GM18519 (cell line): ENCODE measurements around the gene KCTD20.
"Not testable (repeated sequence)": the region's sequence is repeated elsewhere in the genome, so short reads cannot be mapped to it uniquely, and the experiment has no call there.

Source experiments
- ATAC-seq: cut with Tn5 transposase; IDR thresholded peaks from one replicate; pipeline ENCODE4 v1.9.1; 2021; ENCODE audit warnings: mild to moderate bottlenecking, moderate library complexity; ENCODE audit not compliant: unreplicated experiment, low FRiP score

KCTD20 gene

DNA sequence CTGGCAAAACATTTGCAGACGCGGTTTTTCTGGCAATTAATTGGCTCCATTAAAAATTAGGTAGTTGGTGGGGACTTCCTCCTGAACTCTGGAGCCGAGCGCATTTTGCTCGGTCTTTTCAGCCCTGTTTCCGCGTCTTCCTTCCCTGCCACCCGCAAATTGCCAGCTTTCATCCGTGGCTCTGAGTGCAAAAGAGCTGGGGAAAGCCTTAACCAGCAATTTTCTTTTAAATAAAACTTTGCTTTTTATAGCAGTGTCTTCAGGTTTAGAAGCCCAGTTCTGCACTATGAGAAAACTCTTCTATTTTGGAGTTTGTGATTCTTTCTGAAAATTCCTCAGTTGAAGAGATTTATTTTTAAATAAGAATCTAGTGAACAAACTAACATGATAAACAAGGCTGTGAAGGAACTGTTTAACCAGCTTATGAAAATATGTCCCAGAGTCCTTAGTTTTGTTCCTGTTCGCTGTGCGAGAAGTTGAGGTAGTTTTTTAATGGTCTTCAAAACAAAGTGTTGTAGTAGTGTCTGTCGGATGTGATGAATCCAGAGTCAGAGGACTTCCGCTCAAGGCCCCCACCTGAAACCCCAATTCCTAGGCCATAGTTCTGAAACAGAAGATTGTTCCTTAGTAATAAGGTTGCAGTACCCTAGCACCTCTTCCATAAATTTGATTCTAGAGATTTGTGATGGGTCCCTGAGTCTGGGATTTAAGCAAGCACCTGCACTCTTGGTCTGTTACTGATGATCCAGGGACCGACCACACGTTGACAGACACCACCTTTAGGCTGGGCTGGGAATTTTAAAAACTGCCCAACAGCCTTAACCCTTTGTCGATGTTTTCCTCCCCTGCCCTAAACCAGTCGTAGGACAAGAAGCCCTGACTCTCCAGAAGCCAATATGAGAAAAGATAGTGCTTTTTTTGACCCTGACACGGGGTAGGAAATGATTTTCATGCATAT lies 950 bp downstream of the KCTD20 start:
- ATAC-seq: no peak

DNA sequence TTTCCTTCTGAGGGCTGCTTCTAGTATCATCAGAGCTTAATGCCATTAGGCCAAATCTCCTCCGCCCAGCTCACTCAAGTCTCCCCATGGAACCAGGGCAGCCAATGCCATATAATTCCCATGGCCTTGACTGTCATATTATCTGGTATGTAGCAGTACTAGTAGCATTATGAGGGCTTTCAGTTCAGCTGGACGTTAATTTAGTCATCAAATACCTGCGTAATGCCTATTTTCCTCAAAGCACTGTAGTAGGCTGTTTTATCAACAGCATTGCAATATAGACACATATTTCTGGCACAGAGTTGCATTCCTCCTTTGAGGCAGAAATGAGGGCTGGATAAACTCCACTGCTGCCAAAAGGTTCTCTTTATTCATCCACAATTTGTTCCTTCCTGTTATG lies 1.7 kb downstream of the KCTD20 start:
- no peak for ATAC-seq

DNA sequence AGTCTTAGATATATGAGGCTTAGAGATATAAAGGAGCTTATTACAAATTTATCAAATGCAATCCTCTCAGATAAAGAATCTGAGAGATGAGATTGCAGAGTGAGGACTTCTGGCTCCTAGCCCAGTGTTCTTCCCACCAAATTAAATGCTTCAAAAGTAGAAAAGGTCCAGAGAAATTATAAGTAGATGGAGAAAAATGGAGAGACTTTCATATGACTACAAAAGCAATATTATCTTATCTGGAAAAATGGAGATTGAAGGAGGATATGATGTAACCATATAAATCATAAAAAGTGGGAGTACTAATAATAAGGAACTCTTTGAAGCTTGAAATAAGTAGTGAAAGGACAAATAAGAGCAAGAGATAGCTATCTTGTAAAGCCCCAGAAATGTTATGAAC lies 2.8 kb downstream of the KCTD20 start:
- no peak for ATAC-seq

- ATAC-seq: not testable (repeated sequence)
These were observed 6.4 kb downstream of the KCTD20 start for GRCh38 chr6:36449173-36449572.

- not testable (repeated sequence) for ATAC-seq
These were observed 10.1 kb downstream of the KCTD20 start for GRCh38 chr6:36452897-36453296.

DNA sequence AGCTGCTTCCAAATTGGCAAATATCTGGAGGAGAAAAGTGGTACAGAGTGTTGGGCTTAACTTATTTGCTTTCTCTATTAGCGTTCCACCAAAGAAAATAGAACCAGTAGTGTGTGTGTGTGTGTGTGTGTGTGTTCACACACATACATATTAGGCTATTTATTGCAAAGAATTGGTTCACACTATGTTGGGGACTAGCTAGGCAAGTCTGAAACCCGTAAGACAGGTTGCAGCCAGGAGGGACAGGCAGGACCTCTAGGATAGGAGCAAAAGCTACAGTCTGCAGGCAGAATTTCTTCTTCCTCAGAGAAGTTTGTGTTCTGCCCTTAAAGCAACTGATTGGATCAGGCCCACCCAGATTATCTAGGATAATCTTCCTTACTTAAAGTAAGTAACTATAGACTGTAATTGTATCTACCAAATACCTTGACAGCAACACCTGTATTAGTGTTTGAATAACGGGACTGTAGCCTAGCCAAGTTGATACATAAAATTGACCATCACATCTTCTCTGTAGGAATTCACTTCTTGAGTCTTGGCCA lies 12.8 kb downstream of the KCTD20 start:
- no peak for ATAC-seq

- no peak for ATAC-seq
These were observed 16.7 kb downstream of the KCTD20 start for GRCh38 chr6:36459501-36459900.

DNA sequence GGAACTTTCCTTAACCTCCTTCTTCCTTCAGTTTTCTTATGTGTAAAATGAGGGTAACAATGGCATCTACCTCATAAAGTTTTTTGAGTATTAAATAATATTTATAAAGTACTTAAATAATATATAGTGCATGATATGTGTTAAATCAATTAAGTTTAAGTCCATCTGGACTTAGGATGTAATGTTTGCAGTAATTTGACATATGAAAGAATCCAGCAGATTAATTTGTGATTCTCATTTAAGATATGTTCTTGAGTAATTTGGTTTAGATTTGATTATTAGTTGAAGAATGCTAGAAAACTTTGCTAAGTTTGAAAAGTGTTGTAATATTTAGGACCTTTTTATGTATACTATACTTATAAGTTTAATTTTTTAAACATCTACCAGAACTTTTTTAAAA lies 18.1 kb downstream of the KCTD20 start:
- ATAC-seq: no peak

DNA sequence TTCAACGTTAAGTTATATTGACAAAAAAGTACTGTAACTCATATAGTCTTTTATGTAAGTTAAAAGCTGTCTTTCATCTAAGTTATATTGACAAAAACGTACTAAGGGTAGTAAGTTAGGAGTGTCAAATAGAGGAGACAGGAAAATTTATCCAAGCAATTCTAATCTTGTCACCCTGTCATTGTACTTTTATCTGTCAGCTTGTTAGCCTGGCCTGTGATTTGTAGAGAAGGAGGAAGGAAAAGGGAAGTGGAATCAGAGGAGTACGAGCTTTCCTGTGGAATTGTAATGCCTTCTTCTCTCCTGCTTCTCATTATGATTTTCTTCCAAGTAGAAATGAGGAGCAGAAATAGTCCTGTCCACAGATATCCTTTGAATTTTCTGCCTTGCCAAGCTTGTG lies 18.8 kb downstream of the KCTD20 start:
- ATAC-seq: no peak

DNA sequence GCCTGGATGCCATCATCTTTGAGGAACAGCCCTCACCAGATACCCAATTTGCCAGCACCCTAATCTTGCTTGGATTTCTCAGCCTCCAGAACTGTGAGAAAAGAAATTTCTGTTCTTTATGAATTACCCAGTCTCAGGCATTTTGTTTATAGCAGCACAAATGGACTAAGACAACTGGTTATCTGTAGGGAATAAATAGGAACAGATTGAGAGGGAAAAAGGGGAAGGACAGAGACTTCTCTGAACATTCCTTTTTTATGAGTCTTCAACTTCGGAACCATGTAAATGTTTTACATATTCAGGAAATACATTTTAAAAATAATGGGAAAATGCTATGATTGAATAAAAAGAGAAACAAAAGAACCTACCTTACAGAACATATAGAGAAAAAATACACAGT lies 20.9 kb downstream of the KCTD20 start:
- no peak for ATAC-seq

DNA sequence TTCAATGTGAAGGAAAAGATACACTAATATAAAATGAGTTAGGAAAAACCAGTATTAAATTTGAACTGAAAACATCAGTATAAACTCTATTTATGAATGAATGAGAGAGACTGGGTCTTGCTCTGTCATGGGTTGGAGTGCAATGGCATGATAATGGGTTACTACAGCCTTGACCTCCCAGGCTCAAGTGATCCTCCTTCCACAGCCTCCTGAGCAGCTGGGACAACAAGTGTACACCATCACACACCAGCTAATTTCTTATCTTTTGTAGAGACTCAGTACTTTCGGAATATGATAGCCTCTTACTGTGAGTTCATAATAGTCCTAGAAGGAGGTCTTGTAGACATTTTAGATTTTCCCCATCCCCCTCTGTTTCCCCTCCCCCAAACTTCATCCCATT lies 21.4 kb downstream of the KCTD20 start:
- no peak for ATAC-seq

DNA sequence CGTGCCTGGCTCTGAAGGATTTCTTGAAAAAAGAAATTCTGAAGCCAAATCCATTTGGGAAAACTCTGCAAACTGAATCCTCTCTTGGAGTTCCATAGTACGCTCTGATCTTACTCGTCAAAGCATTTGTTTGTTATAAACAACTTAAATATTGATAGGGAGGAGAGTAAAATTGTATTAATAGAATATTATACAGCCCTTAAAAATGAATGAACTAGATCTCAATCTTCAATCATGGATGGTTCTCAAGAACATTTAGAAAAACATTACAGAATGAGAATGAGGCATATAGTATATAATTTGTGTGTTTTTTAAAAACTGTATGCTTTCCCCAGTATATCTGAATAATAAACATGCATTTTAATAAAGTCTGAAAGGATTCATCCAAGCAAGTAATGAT lies 24.8 kb downstream of the KCTD20 start:
- no peak for ATAC-seq

GRCh38 chr6:36469148-36469661 lies 26.4 kb downstream of the KCTD20 start:
- no peak for ATAC-seq

GRCh38 chr6:36469946-36470345 lies 27.1 kb downstream of the KCTD20 start:
- no peak for ATAC-seq

GRCh38 chr6:36478051-36478526 lies 35.3 kb downstream of the KCTD20 start:
- no peak for ATAC-seq

- no peak for ATAC-seq
These were observed 36.5 kb downstream of the KCTD20 start for GRCh38 chr6:36479256-36479655.

GRCh38 chr6:36483326-36483725 lies 40.5 kb downstream of the KCTD20 start:
- ATAC-seq: not testable (repeated sequence)

GRCh38 chr6:36484736-36485135 lies 41.9 kb downstream of the KCTD20 start:
- no peak for ATAC-seq

GRCh38 chr6:36487698-36488097 lies 44.9 kb downstream of the KCTD20 start:
- ATAC-seq: no peak

DNA sequence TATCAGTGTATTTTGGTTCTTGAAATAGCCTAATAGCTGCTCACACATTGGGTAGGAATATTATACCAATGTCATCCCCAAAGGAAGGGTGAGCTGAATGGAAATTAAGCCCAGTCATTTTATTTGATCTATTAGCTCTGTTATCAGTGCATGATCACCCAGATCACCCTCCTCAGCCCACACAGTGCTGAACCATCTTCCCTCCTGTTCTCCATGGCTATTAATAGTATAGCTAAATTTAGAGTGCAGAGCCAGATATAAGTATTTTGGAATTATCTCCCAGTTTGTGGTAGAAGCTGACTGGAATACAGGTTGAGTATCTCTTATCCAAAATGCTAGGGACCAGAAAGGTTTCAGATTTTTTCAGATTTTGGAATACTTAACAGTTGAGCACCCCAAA lies 45.4 kb downstream of the KCTD20 start:
- no peak for ATAC-seq

- no peak for ATAC-seq
These were observed 46.6 kb downstream of the KCTD20 start for GRCh38 chr6:36489426-36489825.
